ENCODE results near the gene RER1. TPM values are rescaled to one million over a fixed set of nuclear protein-coding genes. Genes with fewer than 3 reads are reported as not detected.

The RER1 gene, protein sequence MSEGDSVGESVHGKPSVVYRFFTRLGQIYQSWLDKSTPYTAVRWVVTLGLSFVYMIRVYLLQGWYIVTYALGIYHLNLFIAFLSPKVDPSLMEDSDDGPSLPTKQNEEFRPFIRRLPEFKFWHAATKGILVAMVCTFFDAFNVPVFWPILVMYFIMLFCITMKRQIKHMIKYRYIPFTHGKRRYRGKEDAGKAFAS
- total RNA-seq, result 35.5 TPM

DNA sequence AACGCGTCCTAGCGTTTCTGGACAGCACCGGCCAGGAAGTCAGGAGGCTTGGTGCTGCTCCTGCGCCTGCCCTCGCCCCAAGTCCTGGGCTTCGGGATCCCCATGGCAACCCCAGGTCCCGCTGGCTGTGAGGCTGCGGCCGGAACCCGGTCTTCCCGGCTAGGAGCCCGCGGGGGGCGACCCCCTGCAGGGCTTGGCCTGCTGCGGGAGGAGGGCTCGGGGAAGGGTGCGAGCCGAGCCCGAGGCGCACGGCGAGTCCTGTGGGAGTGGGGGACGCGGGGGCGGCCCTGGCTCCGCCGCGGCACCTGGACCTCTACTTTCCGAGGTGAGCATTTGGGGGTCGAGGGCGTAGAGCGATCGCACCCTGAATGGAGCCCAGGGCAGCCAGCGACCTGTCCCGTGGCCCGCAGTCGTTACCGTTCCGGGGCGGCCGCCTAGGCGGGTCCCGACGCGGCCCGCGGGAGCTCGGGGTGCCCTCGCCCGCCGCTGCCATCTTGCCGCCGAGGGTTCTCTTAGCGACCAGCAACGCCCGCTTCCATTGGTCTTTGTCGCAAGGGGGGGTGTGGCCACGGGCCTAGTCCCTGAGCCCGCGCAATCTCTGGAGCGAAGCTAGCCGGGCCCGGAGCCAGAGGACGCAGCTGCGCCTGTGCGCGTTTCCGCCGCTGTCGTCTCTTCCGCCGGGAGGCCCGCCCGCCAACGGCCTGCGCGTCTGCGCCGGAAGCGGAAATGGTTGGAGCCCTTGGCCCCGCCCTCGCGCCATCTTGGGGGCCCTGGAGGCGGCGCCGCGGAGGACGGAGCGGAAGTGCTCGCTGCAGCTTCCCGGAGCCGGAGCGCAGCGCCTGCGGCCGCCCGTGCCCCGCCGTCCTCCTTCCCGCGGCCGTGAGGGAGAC, at the start of gene RER1, which contains the start of gene MORN1:
TSS of gene RER1 (plus strand) at position 801 of the 890 bp plus-strand sequence. CDS start 3,950 bp downstream, outside the sequence.
TSS of gene MORN1 (minus strand) at position 514 of the 890 bp plus-strand sequence. CDS start at position 493, 21 bp downstream.
- Histone ChIP-seq H3K9ac (ENCODE audit: low read depth in 1 of 3, low read length in 3 of 3) (peak within 1 kb of the TSS; percentile 83 to 92 (median 86)), H3K27ac (ENCODE audit: low read depth, low read length) (peak within 1 kb of the TSS; percentile 67), H3K27me3 (ENCODE audit: control insufficient read depth in 3 of 3, insufficient read depth in 3 of 3, low read length in 3 of 3) (no peaks in the 10 kb centered on the region), H3K4me1 (ENCODE audit: control insufficient read depth in 3 of 3, insufficient read depth in 3 of 3, low read length in 3 of 3) (peaks cover 31 to 43% (median 39%) of the 10 kb centered on the region in 3 donors), H3K4me3 (ENCODE audit: low read length in 3 of 3) (peak within 1 kb of the TSS; percentile 86 to 90 (median 88)), H3K36me3 (ENCODE audit: control insufficient read depth in 3 of 3, insufficient read depth in 3 of 3, low read length in 3 of 3) (peaks cover 17 to 19% (median 19%) of the 10 kb centered on the region in 3 donors), H3K9me3 (ENCODE audit: control insufficient read depth in 3 of 3, low read length in 3 of 3) (no peaks in the 10 kb centered on the region)

DNA sequence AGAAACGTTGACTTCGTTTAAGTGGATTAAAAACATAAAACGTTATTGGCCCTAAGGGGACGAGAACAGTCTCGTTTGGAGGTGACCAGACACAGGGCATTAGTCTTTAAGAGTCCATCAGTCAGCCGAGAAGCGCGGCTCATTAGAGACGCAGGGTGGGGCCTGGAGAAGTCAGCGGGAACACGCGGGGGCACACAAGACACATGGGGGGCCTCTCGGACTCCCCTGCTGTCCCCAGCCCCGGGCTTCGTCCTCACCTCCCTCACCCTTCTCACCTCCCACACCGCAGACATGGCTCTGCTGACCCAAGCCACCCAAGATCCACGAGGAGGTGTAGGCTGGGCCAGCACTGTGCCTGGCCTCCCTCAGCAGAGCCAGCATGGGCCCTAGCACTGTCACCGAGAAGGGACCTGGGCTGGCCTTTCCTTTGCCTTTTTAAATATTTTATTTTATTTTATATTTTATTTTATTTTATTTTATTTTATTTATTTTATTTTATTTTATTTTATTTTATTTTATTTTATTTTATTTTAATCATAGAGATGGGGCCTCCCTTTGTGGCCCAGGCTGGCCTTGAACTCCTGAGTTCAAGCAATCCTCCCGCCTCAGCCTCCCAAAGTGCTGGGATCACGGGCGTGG, 49.1 kb upstream of the RER1 start:
- no peak overlapping the region for H3K27ac ChIP-seq (ENCODE audit: low read depth, low read length)
- no peaks in the 10 kb centered on the region for H3K36me3 ChIP-seq (ENCODE audit: control insufficient read depth in 3 of 3, insufficient read depth in 3 of 3, low read length in 3 of 3)
- no peaks in the 10 kb centered on the region for H3K4me1 ChIP-seq (ENCODE audit: control insufficient read depth in 3 of 3, insufficient read depth in 3 of 3, low read length in 3 of 3)
- H3K9me3 ChIP-seq (ENCODE audit: control insufficient read depth in 3 of 3, low read length in 3 of 3), result no peaks in the 10 kb centered on the region
- H3K27me3 ChIP-seq (ENCODE audit: control insufficient read depth in 3 of 3, insufficient read depth in 3 of 3, low read length in 3 of 3), result peaks cover 0 to 2% (median 0%) of the 10 kb centered on the region in 3 donors
- H3K9ac ChIP-seq (ENCODE audit: low read depth in 1 of 3, low read length in 3 of 3), result no peak overlapping the region
- no peak overlapping the region for H3K4me3 ChIP-seq (ENCODE audit: low read length in 3 of 3)

DNA sequence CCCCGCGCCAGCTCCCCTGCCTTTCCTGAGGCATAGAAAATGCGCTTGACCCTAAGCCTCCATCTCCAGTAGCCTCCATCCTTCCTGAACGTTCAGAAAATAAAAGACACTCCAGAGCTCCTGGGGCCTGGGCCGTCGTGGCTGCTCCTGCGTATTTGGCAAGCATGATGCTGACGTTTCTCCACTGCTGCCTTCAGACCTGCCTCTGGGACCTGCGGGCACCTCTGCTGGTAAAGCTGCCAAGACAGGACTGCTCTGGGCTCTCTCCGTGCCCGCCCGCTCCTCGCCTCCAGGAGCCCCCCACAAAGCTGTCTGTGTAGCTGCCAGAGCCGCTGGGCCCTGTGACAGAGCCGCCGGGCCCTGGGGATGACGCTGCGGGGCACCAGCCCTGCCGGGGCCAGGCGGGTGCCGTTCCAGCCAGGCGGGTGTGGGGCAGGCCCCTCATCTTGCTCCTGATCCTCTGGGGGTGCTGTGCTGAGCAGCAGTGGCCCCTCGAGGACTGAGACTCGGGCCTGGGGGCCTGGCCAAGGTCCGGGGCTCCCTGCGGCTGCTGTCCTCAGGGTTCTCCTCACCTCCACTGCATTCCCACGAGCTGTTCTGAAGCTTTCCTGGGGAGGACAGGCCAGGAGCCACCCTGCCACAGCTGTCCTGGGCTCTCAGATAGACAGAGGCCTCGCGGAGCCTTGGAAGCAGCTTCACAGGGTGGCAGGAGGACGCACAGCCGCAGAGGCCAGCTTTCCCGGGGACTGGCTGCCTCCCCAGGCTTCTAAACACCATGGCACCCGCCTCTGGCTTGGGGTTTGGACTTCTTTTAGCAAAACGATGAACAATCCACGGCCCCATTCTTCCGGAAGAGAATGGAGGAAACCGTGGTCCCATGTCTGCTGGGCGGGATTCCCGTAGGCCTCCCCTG, 48.4 kb upstream of the RER1 start:
- Histone ChIP-seq H3K27me3 (ENCODE audit: control insufficient read depth in 3 of 3, insufficient read depth in 3 of 3, low read length in 3 of 3) (peaks cover 0 to 2% (median 0%) of the 10 kb centered on the region in 3 donors), H3K4me3 (ENCODE audit: low read length in 3 of 3) (no peak overlapping the region), H3K36me3 (ENCODE audit: control insufficient read depth in 3 of 3, insufficient read depth in 3 of 3, low read length in 3 of 3) (no peaks in the 10 kb centered on the region), H3K9me3 (ENCODE audit: control insufficient read depth in 3 of 3, low read length in 3 of 3) (no peaks in the 10 kb centered on the region), H3K9ac (ENCODE audit: low read depth in 1 of 3, low read length in 3 of 3) (no peak overlapping the region), H3K27ac (ENCODE audit: low read depth, low read length) (no peak overlapping the region), H3K4me1 (ENCODE audit: control insufficient read depth in 3 of 3, insufficient read depth in 3 of 3, low read length in 3 of 3) (no peaks in the 10 kb centered on the region)

DNA sequence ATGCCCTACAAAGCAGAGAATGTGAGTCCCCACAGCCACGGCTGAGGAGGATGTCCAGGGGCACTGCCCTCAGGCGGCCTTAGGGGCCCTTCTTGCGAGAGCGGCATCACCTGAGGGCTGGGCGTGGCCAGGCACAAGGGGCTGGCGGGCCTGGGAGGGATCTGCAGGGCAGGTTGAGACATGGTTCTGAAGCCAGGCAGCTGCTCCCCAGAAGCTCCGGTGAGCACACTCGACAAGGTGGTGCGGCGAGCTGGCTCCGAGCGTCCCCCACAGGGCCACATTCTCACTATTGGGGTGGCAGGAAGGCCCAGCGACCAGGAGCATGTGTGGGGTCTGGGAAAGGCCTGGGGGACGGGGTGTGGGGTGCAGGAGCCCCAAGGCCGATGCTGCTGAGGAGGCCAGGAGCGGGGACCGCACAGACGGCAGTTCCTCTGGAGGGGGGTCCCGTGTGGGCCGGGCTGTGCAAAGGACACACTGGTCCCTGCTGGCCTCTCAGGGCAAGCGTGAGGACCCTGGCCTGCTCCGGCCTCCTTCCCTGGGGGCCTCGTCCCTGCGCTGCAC, 47.4 kb upstream of the RER1 start:
- Histone ChIP-seq H3K4me3 (ENCODE audit: low read length in 3 of 3) (no peak overlapping the region), H3K27me3 (ENCODE audit: control insufficient read depth in 3 of 3, insufficient read depth in 3 of 3, low read length in 3 of 3) (peaks cover 0 to 2% (median 0%) of the 10 kb centered on the region in 3 donors), H3K36me3 (ENCODE audit: control insufficient read depth in 3 of 3, insufficient read depth in 3 of 3, low read length in 3 of 3) (no peaks in the 10 kb centered on the region), H3K4me1 (ENCODE audit: control insufficient read depth in 3 of 3, insufficient read depth in 3 of 3, low read length in 3 of 3) (no peaks in the 10 kb centered on the region), H3K27ac (ENCODE audit: low read depth, low read length) (no peak overlapping the region), H3K9ac (ENCODE audit: low read depth in 1 of 3, low read length in 3 of 3) (no peak overlapping the region), H3K9me3 (ENCODE audit: control insufficient read depth in 3 of 3, low read length in 3 of 3) (no peaks in the 10 kb centered on the region)

DNA sequence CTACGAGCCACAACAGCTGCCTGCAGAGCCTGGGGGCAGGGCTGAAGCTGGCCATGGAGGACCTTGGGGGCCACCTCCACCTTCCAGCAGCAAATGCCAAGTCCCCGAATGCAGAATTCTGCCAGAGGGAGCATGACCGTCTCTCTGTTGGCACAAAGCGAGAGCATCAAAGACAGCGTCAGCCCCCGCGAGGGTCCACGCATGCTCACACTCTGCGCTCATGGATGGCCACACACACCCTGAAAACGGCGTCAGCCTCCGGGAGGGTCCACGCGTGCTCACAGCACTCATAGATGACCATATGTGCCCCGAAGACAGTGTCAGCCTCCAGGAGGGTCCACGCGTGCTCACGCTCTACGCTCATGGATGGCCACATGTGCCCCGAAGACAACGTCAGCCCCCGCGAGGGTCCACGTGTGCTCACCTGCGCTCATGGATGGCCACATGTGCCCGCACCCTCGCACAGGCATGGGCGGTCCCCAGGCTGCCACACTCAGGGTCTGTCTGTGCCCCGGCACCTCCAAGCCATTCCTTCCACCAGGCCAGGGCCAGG, 46.8 kb upstream of the RER1 start:
- no peaks in the 10 kb centered on the region for H3K4me1 ChIP-seq (ENCODE audit: control insufficient read depth in 3 of 3, insufficient read depth in 3 of 3, low read length in 3 of 3)
- H3K9me3 ChIP-seq (ENCODE audit: control insufficient read depth in 3 of 3, low read length in 3 of 3), result no peaks in the 10 kb centered on the region
- no peak overlapping the region for H3K27ac ChIP-seq (ENCODE audit: low read depth, low read length)
- no peaks in the 10 kb centered on the region for H3K36me3 ChIP-seq (ENCODE audit: control insufficient read depth in 3 of 3, insufficient read depth in 3 of 3, low read length in 3 of 3)
- no peak overlapping the region for H3K9ac ChIP-seq (ENCODE audit: low read depth in 1 of 3, low read length in 3 of 3)
- H3K4me3 ChIP-seq (ENCODE audit: low read length in 3 of 3), result no peak overlapping the region
- H3K27me3 ChIP-seq (ENCODE audit: control insufficient read depth in 3 of 3, insufficient read depth in 3 of 3, low read length in 3 of 3), result peaks cover 0 to 2% (median 0%) of the 10 kb centered on the region in 3 donors

DNA sequence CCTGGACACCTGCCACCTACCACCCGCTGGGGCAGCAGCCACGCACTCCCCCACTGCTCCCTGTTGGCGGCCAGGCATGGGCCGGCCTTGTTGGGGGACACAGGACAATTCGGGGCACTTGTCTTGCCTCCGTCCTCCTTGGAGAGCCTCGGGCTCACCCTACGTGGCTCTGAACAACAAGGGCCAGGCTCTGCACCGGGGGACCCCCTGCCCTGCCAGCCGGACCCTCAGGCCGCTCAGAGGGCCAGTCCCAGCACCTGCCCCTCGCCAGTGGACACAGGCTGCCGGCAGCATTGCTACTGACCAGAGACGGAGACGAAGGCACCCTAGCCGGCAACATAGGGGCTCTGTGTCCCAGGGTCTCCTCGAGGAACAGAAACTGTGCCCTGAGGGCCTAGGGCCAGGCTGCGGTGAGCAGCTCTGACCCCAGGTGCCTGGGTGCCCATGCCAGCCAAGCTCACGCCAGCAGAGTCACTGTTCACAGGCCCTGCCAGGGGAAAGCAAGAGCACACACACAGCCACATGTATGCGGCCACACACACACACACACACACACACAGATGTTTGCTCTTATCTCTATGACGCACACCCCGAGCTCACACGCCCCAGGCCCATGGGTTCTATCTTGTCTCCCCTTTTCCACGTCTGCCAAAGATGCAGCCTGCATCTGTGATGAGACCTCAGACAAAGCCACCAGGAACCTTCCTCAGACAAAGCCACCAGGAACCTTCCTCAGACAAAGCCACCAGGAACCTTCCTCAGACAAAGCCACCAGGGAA, 46.2 kb upstream of the RER1 start:
- Histone ChIP-seq H3K36me3 (ENCODE audit: control insufficient read depth in 3 of 3, insufficient read depth in 3 of 3, low read length in 3 of 3) (no peaks in the 10 kb centered on the region), H3K9ac (ENCODE audit: low read depth in 1 of 3, low read length in 3 of 3) (no peak overlapping the region), H3K4me3 (ENCODE audit: low read length in 3 of 3) (no peak overlapping the region), H3K27ac (ENCODE audit: low read depth, low read length) (no peak overlapping the region), H3K9me3 (ENCODE audit: control insufficient read depth in 3 of 3, low read length in 3 of 3) (no peaks in the 10 kb centered on the region), H3K27me3 (ENCODE audit: control insufficient read depth in 3 of 3, insufficient read depth in 3 of 3, low read length in 3 of 3) (peaks cover 0 to 2% (median 0%) of the 10 kb centered on the region in 3 donors), H3K4me1 (ENCODE audit: control insufficient read depth in 3 of 3, insufficient read depth in 3 of 3, low read length in 3 of 3) (no peaks in the 10 kb centered on the region)

DNA sequence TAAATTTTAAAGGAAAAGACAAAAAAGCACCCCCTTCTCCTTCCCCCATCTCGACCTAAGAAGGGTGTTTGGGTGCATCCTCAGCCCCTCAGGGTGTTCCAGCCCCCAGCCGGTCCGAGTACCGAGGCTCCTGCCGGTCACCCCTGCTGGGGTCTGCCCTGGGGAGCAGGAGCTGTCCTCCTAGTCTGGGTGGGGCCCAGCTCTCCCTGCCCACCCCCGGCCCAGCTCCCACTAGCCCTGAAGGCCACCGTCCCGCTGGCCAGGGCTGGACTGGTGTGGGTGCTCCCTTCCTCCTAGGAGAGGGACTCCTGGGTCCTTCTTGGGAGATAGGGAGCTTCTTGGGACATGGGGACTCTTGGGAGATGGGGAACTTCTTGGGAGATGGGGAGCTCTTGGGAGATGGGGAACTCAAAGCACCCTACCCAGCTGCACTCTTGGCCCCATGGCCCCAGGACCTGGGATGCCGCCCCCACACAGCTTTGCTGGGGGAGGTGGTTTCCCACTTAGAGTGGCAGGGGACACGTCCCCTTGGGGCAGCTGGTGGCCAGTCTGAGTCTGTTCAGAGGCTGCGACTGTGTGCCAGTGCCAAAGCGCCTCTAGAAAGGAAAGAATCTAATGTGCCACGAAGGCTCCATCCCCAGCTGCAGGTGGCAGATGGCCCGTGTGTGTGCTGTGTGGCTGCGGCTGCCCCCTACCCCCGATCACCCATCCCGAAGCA, 44.8 kb upstream of the RER1 start:
- Histone ChIP-seq H3K9me3 (ENCODE audit: control insufficient read depth in 3 of 3, low read length in 3 of 3) (no peaks in the 10 kb centered on the region), H3K36me3 (ENCODE audit: control insufficient read depth in 3 of 3, insufficient read depth in 3 of 3, low read length in 3 of 3) (no peaks in the 10 kb centered on the region), H3K9ac (ENCODE audit: low read depth in 1 of 3, low read length in 3 of 3) (no peak overlapping the region), H3K27me3 (ENCODE audit: control insufficient read depth in 3 of 3, insufficient read depth in 3 of 3, low read length in 3 of 3) (peaks cover 0 to 2% (median 0%) of the 10 kb centered on the region in 3 donors), H3K4me3 (ENCODE audit: low read length in 3 of 3) (no peak overlapping the region), H3K27ac (ENCODE audit: low read depth, low read length) (no peak overlapping the region), H3K4me1 (ENCODE audit: control insufficient read depth in 3 of 3, insufficient read depth in 3 of 3, low read length in 3 of 3) (no peaks in the 10 kb centered on the region)

DNA sequence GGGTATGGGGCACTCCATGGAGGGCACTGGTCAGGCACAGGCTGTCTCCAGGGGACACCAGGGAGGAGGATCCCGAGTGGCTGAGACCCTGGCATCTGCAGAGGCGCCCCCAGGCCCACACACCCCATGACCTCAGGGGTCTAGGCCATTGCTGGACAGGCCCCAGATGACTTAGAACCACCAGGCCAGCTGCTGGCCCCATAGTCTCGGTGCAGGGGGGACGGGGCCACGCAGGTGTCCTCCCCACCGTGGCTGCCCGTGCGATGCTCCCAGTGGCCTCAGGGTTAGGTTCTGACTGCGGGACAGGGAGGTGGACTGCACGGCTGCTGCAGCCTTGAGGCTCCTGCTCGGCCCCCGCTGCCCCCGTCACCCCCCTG, 44.2 kb upstream of the RER1 start:
- no peak overlapping the region for H3K27ac ChIP-seq (ENCODE audit: low read depth, low read length)
- H3K4me3 ChIP-seq (ENCODE audit: low read length in 3 of 3), result no peak overlapping the region
- H3K4me1 ChIP-seq (ENCODE audit: control insufficient read depth in 3 of 3, insufficient read depth in 3 of 3, low read length in 3 of 3), result no peaks in the 10 kb centered on the region
- no peak overlapping the region for H3K9ac ChIP-seq (ENCODE audit: low read depth in 1 of 3, low read length in 3 of 3)
- no peaks in the 10 kb centered on the region for H3K36me3 ChIP-seq (ENCODE audit: control insufficient read depth in 3 of 3, insufficient read depth in 3 of 3, low read length in 3 of 3)
- no peaks in the 10 kb centered on the region for H3K9me3 ChIP-seq (ENCODE audit: control insufficient read depth in 3 of 3, low read length in 3 of 3)
- H3K27me3 ChIP-seq (ENCODE audit: control insufficient read depth in 3 of 3, insufficient read depth in 3 of 3, low read length in 3 of 3), result peaks cover 0 to 2% (median 0%) of the 10 kb centered on the region in 3 donors

All from skeletal muscle tissue (tissue), 4 donors.